ENCODE measurements around the gene FIGLA.

GRCh38 chr2:70738159-70738558 lies 52.3 kb downstream of the FIGLA start:
- TF ChIP-seq POLR2A (IDR thresholded peaks at IDR 0.05) (no peak), CTCF (IDR thresholded peaks at IDR 0.05) (no peak)
